Adrenal gland (tissue), 5 donors: ENCODE measurements around the gene MACO1.
"Not testable (repeated sequence)": the region's sequence is repeated elsewhere in the genome, so short reads cannot be mapped to it uniquely, and the experiment has no call there.

Experiments used
- CTCF ChIP-seq, 6 experiments: fragments of 450-650 bp in 4 of 6; fragments of 200-600 bp in 2 of 6; sonication (generic) in 1 of 6; IDR thresholded peaks; 1 replicate in 5 of 6; 2 replicates in 1 of 6; pipeline versions ENCODE4 v1.5.1 to v1.8.0; 2016 to 2021; ENCODE audit warnings: antibody characterized with exemption in 6 of 6, mild to moderate bottlenecking in 2 of 6, moderate library complexity in 1 of 6
- POLR2A ChIP-seq, 2 donors: fragments of 450-650 bp; IDR thresholded peaks; one replicate each; pipeline ENCODE4 v1.6.1; 2017; ENCODE audit warnings: antibody characterized with exemption in 2 of 2, mild to moderate bottlenecking in 2 of 2, moderate library complexity in 1 of 2
- donor health status: DM: no; HTN: no; CAD: no.

- not testable (repeated sequence) for TF ChIP-seq CTCF, POLR2A (IDR thresholded peaks at IDR 0.05)
Measured at GRCh38 chr1:25506566-25507463, 76.1 kb downstream of the MACO1 start.
